Astrocyte (in vitro differentiated cells and primary cell): ENCODE results near the gene CCN5.
"Not testable (repeated sequence)": the region's sequence is repeated elsewhere in the genome, so short reads cannot be mapped to it uniquely, and the experiment has no call there.

Source experiments
- EZH2 ChIP-seq: IDR thresholded peaks from 2 replicates; pipeline ENCODE4 v1.6.1; 2012; ENCODE audit warnings: mild to moderate bottlenecking, low read length, inconsistent platforms; ENCODE audit not compliant: insufficient read depth
- TF ChIP-seq, protein P1 (sequence below): IDR thresholded peaks from 2 replicates; pipeline ENCODE4 v1.5.1; 2011; ENCODE audit warnings: low read depth, mild to moderate bottlenecking, inconsistent platforms, low read length, moderate library complexity; ENCODE audit not compliant: insufficient read depth

DNA sequence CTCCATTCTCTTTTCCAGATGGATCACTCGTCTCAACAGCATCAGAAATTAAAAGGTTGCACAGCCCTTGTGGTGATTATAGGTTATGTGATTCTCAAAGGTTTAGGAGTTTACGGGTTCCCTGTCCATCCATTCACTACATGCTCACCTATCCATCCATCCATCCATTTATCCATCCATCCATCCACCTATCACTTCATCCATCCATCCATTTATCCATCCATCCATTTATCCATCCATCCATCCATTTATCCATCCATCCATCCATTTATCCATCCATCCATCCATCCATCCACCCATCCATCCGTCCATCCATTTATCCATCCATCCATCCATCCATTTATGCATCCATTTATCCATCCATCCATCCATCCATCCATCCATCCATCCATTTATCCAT is 48.6 kb downstream of the CCN5 start:
- TF ChIP-seq, protein P1, sequence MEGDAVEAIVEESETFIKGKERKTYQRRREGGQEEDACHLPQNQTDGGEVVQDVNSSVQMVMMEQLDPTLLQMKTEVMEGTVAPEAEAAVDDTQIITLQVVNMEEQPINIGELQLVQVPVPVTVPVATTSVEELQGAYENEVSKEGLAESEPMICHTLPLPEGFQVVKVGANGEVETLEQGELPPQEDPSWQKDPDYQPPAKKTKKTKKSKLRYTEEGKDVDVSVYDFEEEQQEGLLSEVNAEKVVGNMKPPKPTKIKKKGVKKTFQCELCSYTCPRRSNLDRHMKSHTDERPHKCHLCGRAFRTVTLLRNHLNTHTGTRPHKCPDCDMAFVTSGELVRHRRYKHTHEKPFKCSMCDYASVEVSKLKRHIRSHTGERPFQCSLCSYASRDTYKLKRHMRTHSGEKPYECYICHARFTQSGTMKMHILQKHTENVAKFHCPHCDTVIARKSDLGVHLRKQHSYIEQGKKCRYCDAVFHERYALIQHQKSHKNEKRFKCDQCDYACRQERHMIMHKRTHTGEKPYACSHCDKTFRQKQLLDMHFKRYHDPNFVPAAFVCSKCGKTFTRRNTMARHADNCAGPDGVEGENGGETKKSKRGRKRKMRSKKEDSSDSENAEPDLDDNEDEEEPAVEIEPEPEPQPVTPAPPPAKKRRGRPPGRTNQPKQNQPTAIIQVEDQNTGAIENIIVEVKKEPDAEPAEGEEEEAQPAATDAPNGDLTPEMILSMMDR = not testable (repeated sequence)
- not testable (repeated sequence) for TF ChIP-seq EZH2
